Astrocyte (in vitro differentiated cells and primary cell): ENCODE results near the gene TP53RK.

Experiments
- CTCF ChIP-seq: IDR thresholded peaks from 2 replicates; pipeline ENCODE4 v1.5.1; 2011; ENCODE audit warnings: low read depth, mild to moderate bottlenecking, inconsistent platforms, low read length, moderate library complexity; ENCODE audit not compliant: insufficient read depth
- EZH2 ChIP-seq: IDR thresholded peaks from 2 replicates; pipeline ENCODE4 v1.6.1; 2012; ENCODE audit warnings: mild to moderate bottlenecking, low read length, inconsistent platforms; ENCODE audit not compliant: insufficient read depth

- no peak for TF ChIP-seq EZH2
- no peak for TF ChIP-seq CTCF
Observed at GRCh38 chr20:46721476-46721875, 32.2 kb upstream of the TP53RK start.
